CD4-positive, CD25-positive, alpha-beta regulatory T cell (primary cell): ENCODE results near the gene GJA3. TPM values are rescaled to one million over a fixed set of nuclear protein-coding genes. Genes with fewer than 3 reads are reported as not detected.

Experiments
- ATAC-seq, 2 donors: fragments of 150-1000 bp; cut with Tn5 transposase; one replicate each; pipeline ENCODE4 v1.10.0; 2021; ENCODE audit warnings: low read depth in 2 of 2, moderate number of reproducible peaks in 2 of 2, moderate library complexity in 1 of 2
- DNase-seq, 3 donors: peaks; one replicate each; pipeline versions ENCODE4 v3.0.0 to v3.0.0-alpha.2; 2012 to 2022; ENCODE audit warnings: mixed read lengths in 1 of 3
- H3K27ac ChIP-seq: one replicate; pipeline ENCODE4 v1.7.0; 2013; ENCODE audit warnings: mild to moderate bottlenecking, low read length; ENCODE audit not compliant: insufficient read depth, poor library complexity, severe bottlenecking
- H3K27me3 ChIP-seq: one replicate; pipeline ENCODE4 v1.7.0; 2013; ENCODE audit warnings: low read length; ENCODE audit not compliant: control insufficient read depth, insufficient read depth
- H3K36me3 ChIP-seq: one replicate; pipeline ENCODE4 v1.7.0; 2013; ENCODE audit warnings: mild to moderate bottlenecking, low read length, moderate library complexity; ENCODE audit not compliant: control insufficient read depth, insufficient read depth
- H3K4me1 ChIP-seq: 2 replicates; pipeline ENCODE4 v1.7.0; 2013; ENCODE audit warnings: mild to moderate bottlenecking, low read length; ENCODE audit not compliant: insufficient read depth, control insufficient read depth, poor library complexity, severe bottlenecking
- H3K4me3 ChIP-seq: one replicate; pipeline ENCODE4 v1.7.0; 2013; ENCODE audit warnings: low read depth, mild to moderate bottlenecking, low read length, moderate library complexity
- H3K9me3 ChIP-seq, 2 experiments: 1 replicate in 1 of 2; 2 replicates in 1 of 2; pipeline ENCODE4 v1.7.0; 2013; ENCODE audit warnings: low read length in 2 of 2, mild to moderate bottlenecking in 1 of 2, moderate library complexity in 1 of 2; ENCODE audit not compliant: control insufficient read depth in 2 of 2
- H3K27ac Mint-ChIP-seq, 3 donors: one replicate each; pipeline ENCODE4 v1.8.0; 2020 to 2022; ENCODE audit warnings: mild to moderate bottlenecking in 3 of 3, mixed read lengths in 3 of 3, moderate library complexity in 2 of 3
- H3K27me3 Mint-ChIP-seq: one replicate; pipeline ENCODE4 v1.8.0; 2022; ENCODE audit warnings: mild to moderate bottlenecking, mixed read lengths
- H3K36me3 Mint-ChIP-seq: one replicate; pipeline ENCODE4 v1.8.0; 2020; ENCODE audit warnings: mixed read lengths
- H3K4me1 Mint-ChIP-seq, 4 donors: one replicate each; pipeline ENCODE4 v1.8.0; 2020 to 2022; ENCODE audit warnings: mixed read lengths in 4 of 4, mild to moderate bottlenecking in 1 of 4
- H3K4me3 Mint-ChIP-seq, 4 donors: one replicate each; pipeline ENCODE4 v1.8.0; 2020 to 2022; ENCODE audit warnings: mild to moderate bottlenecking in 4 of 4, mixed read lengths in 4 of 4, moderate library complexity in 3 of 4
- H3K9me3 Mint-ChIP-seq, 7 donors: one replicate each; pipeline ENCODE4 v1.8.0; 2020 to 2022; ENCODE audit warnings: mixed read lengths in 7 of 7, mild to moderate bottlenecking in 3 of 7, moderate library complexity in 2 of 7
- polyA plus RNA-seq, 4 donors: library from polyadenylated mRNA; unstranded; fragments of 300-500 nt; fragmentation: Illumina TruSeq; gene quantifications; one replicate each; pipeline ENCODE4 v1.2.3, GENCODE V29; 2021
- total RNA-seq: library from RNA; stranded (reverse); gene quantifications from one replicate; pipeline ENCODE4 v1.2.3, GENCODE V29; 2022

Gene GJA3
- total and polyA plus RNA-seq, 5 donors from 2014 or later, result 0.06 TPM; not detected in 4

DNA sequence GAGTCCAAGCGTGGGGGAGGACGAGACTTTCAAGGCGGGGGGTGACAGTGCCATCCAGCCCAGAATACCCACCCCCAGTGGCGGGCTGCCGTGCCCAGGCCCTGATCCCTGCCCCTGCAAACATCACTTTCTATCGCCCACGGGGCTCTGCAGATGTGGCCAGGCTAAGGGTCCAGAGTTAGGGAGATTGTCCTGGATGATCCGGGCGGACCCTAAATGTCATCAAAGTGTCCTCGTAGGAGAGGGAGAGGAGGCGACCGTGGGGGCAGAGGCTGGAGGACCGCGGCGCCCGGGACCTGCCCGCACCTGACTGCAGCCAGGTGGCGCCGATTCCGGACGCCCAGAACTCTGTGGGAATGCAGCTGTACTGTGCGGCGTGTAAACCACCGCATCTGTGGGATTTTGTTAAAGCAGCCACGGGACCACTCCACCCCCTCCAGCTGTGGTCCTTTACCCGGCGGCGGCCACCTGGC, 32.4 kb downstream of the GJA3 start:
- peaks cover 0 to 2% (median 0%) of the 10 kb centered on the region in 7 donors for H3K9me3 Mint-ChIP-seq
- Histone ChIP-seq H3K27me3 (peaks cover 40% of the 10 kb centered on the region), H3K4me3 (no peak overlapping the region), H3K4me1 (peaks cover 19% of the 10 kb centered on the region), H3K9me3 (no peaks in the 10 kb centered on the region), H3K36me3 (no peaks in the 10 kb centered on the region), H3K27ac (no peak overlapping the region)
- H3K36me3 Mint-ChIP-seq, result no peaks in the 10 kb centered on the region
- peak overlapping the region in 3 of 4 donors; percentile 69 to 79 (median 72) for H3K4me3 Mint-ChIP-seq
- no peak overlapping the region for H3K27ac Mint-ChIP-seq
- DNase-seq (peak in 1 of 3 donors; percentile 13), ATAC-seq (no peak)
- H3K27me3 Mint-ChIP-seq, result peaks cover 34% of the 10 kb centered on the region
- H3K4me1 Mint-ChIP-seq, result peaks cover 0 to 9% (median 3%) of the 10 kb centered on the region in 4 donors

DNA sequence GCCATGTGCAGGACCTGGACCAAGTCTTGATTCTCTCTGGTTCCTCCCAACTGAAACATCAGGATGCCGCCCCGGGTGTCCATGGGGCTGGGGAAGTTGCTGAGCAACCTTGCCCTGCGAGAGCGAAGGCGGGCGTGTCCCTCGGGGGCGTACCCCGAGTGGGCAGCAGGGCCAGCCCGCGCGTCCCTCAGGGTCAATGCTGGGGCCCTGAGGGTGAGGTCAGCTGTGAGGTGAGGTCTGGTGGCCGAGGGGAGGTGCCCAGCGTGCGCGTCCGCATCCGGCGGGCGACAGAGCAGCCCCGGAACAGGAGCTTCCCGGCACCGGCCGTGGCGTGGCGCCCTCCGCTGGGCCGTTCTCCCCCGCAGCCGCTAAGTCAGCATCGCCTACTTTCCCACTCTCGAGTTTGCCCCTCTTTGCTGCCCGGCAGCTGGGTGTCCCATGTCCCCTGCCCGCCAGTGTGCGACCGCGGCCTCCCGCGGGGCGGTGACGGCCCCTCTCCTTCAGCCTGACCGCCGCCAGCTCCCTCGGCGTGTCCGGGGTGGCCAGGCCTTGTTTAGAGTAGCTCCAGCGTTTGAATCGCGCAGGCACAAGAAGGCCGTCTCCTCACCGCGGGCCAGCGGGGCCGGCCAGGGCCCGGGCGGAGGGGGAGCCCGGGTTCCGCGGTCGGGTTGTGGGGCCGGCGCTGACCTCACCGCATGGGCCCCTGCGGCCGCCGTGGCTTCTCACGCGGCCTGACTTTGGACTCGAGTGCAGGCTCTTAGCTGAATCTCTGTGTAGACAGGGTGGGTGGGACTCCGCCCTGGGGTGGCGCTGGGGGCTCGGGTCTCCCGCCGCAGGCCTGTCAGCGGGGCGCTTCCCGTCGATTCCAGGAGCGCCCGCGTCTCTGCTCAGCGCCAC, 33.0 kb downstream of the GJA3 start:
- Histone ChIP-seq H3K4me3 (peak overlapping the region; percentile 35), H3K9me3 (no peaks in the 10 kb centered on the region), H3K27me3 (peaks cover 34% of the 10 kb centered on the region), H3K4me1 (peaks cover 19% of the 10 kb centered on the region), H3K27ac (no peak overlapping the region), H3K36me3 (no peaks in the 10 kb centered on the region)
- peaks cover 0 to 9% (median 3%) of the 10 kb centered on the region in 4 donors for H3K4me1 Mint-ChIP-seq
- peaks cover 31% of the 10 kb centered on the region for H3K27me3 Mint-ChIP-seq
- H3K9me3 Mint-ChIP-seq, result peaks cover 0 to 2% (median 0%) of the 10 kb centered on the region in 7 donors
- ATAC-seq (peak; percentile 41 to 56), DNase-seq (peak; percentile 4 to 54 (median 39))
- H3K4me3 Mint-ChIP-seq, result peak overlapping the region; percentile 40 to 82 (median 67)
- no peak overlapping the region for H3K27ac Mint-ChIP-seq
- no peaks in the 10 kb centered on the region for H3K36me3 Mint-ChIP-seq

DNA sequence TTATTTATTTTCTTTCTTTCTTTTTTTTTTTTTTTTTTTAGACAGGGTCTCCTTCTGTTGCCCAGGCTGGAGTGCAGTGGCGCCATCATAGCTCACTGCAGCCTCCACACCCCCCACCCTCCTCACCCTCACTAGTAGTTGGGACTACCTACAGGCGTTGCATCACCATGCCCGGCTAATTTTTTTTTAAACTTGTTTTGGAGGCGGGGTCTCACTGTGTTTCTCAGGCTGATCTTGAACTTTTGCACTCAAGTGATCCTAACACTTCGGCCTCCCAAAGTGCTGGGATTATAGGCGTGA, 33.6 kb downstream of the GJA3 start:
- Histone ChIP-seq H3K4me3 (peak overlapping the region; percentile 35), H3K27me3 (peaks cover 34% of the 10 kb centered on the region), H3K4me1 (peaks cover 19% of the 10 kb centered on the region), H3K9me3 (no peaks in the 10 kb centered on the region), H3K27ac (no peak overlapping the region), H3K36me3 (no peaks in the 10 kb centered on the region)
- Mint-ChIP-seq H3K4me3 (peak overlapping the region; percentile 40 to 82 (median 67)), H3K27ac (no peak overlapping the region), H3K36me3 (no peaks in the 10 kb centered on the region), H3K4me1 (peaks cover 0 to 9% (median 3%) of the 10 kb centered on the region in 4 donors), H3K9me3 (peaks cover 0 to 1% (median 0%) of the 10 kb centered on the region in 7 donors), H3K27me3 (peaks cover 30% of the 10 kb centered on the region)
- peak in 2 of 3 donors; percentile 11 to 32 for DNase-seq
- peak in 1 of 2 donors; percentile 21 for ATAC-seq

DNA sequence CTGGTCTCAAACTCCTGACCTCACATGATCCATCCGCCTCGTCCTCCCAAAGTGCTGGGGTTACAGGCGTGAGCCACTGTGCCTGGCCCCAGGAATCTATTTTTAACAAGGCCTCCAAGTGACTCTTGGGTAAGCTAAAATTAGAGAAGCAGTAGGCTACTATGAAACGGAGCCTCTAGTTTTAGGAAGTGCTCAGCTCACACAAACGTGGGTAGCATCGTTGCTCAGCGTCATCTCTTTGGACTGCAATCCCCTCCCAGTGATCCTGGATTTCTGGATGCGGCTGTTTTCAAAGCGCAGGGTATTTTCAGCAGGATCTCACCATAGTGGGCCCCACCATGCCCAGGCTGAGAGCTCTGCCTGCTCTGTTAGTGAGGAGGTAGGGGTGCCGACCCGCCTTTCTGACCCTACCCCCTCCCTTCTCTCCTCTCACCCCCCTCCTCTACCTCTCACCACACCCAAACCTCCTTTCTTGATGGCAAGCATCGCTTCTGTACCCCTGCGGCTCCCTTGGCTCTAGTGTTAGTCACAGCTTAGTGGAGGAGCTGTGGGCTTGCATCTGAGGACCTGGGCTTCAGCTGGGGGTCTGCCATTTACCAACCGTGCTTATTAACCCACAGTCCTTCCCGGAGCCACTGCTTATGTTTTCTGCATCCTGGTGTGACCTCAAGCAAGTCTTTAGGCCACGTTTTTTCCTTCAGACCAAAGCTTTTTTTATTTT, 34.2 kb downstream of the GJA3 start:
- Mint-ChIP-seq H3K9me3 (peaks cover 0 to 1% (median 0%) of the 10 kb centered on the region in 7 donors), H3K27ac (no peak overlapping the region), H3K4me3 (peak overlapping the region; percentile 10 to 75 (median 40)), H3K27me3 (peaks cover 30% of the 10 kb centered on the region), H3K36me3 (no peaks in the 10 kb centered on the region), H3K4me1 (peaks cover 0 to 9% (median 3%) of the 10 kb centered on the region in 4 donors)
- ATAC-seq (no peak), DNase-seq (no peak)
- Histone ChIP-seq H3K9me3 (no peaks in the 10 kb centered on the region), H3K27me3 (peaks cover 33% of the 10 kb centered on the region), H3K4me1 (peaks cover 19% of the 10 kb centered on the region), H3K4me3 (no peak overlapping the region), H3K36me3 (no peaks in the 10 kb centered on the region), H3K27ac (no peak overlapping the region)

DNA sequence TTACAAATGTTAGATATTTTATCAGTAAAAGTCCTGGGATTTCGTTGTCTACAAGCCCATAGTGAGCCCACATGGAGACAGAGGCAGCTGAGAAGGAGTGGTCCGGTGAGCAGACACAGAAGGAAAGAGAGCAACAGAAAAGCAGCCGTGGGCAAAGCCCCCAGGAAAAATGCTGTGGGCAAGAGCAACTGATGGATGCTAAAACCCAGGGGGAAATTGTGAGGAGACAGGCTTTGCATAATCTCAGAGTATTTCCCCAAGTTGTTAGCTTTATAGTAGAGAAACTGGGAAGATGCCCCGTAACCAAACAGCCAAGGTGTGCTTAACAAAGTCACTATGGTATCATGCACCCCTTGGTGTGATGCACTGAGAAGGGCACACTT, 35.1 kb downstream of the GJA3 start:
- Mint-ChIP-seq H3K4me3 (peak overlapping the region; percentile 37 to 66 (median 46)), H3K4me1 (peaks cover 0 to 13% (median 8%) of the 10 kb centered on the region in 4 donors), H3K9me3 (peaks cover 0 to 1% (median 0%) of the 10 kb centered on the region in 7 donors), H3K27ac (no peak overlapping the region), H3K36me3 (no peaks in the 10 kb centered on the region), H3K27me3 (peaks cover 30% of the 10 kb centered on the region)
- H3K4me3 ChIP-seq, result no peak overlapping the region
- no peak overlapping the region for H3K27ac ChIP-seq
- no peaks in the 10 kb centered on the region for H3K36me3 ChIP-seq
- DNase-seq, result no peak
- no peak for ATAC-seq
- peaks cover 30% of the 10 kb centered on the region for H3K27me3 ChIP-seq
- no peaks in the 10 kb centered on the region for H3K9me3 ChIP-seq
- H3K4me1 ChIP-seq, result peaks cover 19% of the 10 kb centered on the region

DNA sequence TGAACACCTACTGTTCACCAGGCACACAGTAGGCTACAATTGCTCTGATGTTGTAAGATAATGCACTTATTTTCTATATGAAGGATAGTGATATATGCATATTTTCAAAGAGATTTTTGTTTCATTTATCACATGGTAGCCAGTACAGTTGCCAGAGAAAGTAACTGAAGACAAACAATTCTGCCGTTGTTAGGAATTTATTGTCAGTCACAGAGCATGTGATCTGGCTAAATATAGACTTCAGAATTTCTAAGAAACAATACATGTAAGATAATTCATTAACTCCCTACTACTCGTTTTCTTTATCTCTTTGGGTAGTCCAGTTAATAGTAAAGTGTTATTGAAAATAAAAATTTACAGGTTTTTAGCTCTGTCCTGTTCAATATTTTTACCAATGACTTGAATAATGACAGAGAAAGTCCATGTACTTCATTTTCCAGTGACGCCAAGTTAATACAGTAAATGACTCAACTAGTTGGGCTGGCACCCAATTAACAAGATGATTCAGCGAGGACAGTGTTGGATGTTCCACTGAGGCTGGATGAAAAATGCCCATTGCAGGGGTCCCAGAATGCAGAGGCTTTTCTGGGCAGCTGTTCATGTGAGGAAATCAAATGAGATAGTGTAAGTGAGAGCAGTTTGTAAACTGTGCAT, 35.6 kb downstream of the GJA3 start:
- peaks cover 0 to 1% (median 0%) of the 10 kb centered on the region in 7 donors for H3K9me3 Mint-ChIP-seq
- peak overlapping the region in 3 of 4 donors; percentile 37 to 66 (median 53) for H3K4me3 Mint-ChIP-seq
- Histone ChIP-seq H3K27me3 (peaks cover 25% of the 10 kb centered on the region), H3K9me3 (no peaks in the 10 kb centered on the region), H3K4me1 (peaks cover 19% of the 10 kb centered on the region), H3K4me3 (no peak overlapping the region), H3K36me3 (no peaks in the 10 kb centered on the region), H3K27ac (no peak overlapping the region)
- peaks cover 30% of the 10 kb centered on the region for H3K27me3 Mint-ChIP-seq
- ATAC-seq, result no peak
- H3K4me1 Mint-ChIP-seq, result peaks cover 0 to 17% (median 10%) of the 10 kb centered on the region in 4 donors
- no peak for DNase-seq
- H3K36me3 Mint-ChIP-seq, result no peaks in the 10 kb centered on the region
- H3K27ac Mint-ChIP-seq, result no peak overlapping the region

DNA sequence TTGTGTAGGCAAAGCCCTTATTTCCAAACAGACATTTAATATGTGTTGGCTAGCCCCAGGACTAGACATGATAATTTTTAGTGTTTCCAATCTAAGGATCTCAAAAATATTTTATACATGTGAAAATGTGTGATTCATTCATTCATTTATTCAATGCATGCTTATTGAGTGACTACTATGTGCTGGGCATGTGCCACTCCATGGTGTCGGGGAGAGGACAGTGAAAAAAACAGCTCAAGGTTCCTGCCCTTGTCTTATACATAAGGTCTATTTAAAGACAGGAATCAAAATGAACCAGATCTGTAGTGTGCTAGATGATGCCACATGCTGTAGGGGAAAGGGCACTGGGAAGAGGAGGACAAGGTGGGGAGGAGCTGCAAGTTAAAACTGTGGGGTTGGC, 36.5 kb downstream of the GJA3 start:
- H3K36me3 Mint-ChIP-seq, result no peaks in the 10 kb centered on the region
- no peak overlapping the region for H3K27ac Mint-ChIP-seq
- H3K9me3 Mint-ChIP-seq, result peaks cover 0 to 5% (median 0%) of the 10 kb centered on the region in 7 donors
- peaks cover 0 to 26% (median 16%) of the 10 kb centered on the region in 4 donors for H3K4me1 Mint-ChIP-seq
- peak overlapping the region in 1 of 4 donors; percentile 68 for H3K4me3 Mint-ChIP-seq
- H3K27ac ChIP-seq, result no peak overlapping the region
- ATAC-seq, result no peak
- H3K27me3 ChIP-seq, result peaks cover 16% of the 10 kb centered on the region
- no peak for DNase-seq
- no peaks in the 10 kb centered on the region for H3K36me3 ChIP-seq
- no peak overlapping the region for H3K4me3 ChIP-seq
- peaks cover 26% of the 10 kb centered on the region for H3K4me1 ChIP-seq
- H3K27me3 Mint-ChIP-seq, result peaks cover 30% of the 10 kb centered on the region
- no peaks in the 10 kb centered on the region for H3K9me3 ChIP-seq
